Esophagus (tissue), 2 donors: ENCODE data around the gene TNFRSF6B. TPM values are rescaled to one million over a fixed set of nuclear protein-coding genes. Genes with fewer than 3 reads are reported as not detected.

Experiments
- H3K27ac ChIP-seq, 2 donors: one replicate each; pipeline ENCODE4 v1.5.1; 2013; ENCODE audit warnings: low read depth in 2 of 2, mild to moderate bottlenecking in 2 of 2, inconsistent platforms in 1 of 2, low read length in 1 of 2, moderate library complexity in 1 of 2
- H3K27me3 ChIP-seq, 2 donors: one replicate each; pipeline ENCODE4 v1.6.1; 2013; ENCODE audit warnings: low read length in 2 of 2, control low read depth in 1 of 2, mild to moderate bottlenecking in 1 of 2; ENCODE audit not compliant: insufficient read depth in 2 of 2, control insufficient read depth in 1 of 2
- H3K36me3 ChIP-seq, 2 donors: one replicate each; pipeline ENCODE4 v1.6.1; 2013; ENCODE audit warnings: low read length in 1 of 2; ENCODE audit not compliant: control insufficient read depth in 2 of 2, insufficient read depth in 2 of 2
- H3K4me1 ChIP-seq, 2 donors: one replicate each; pipeline ENCODE4 v1.6.1; 2013; ENCODE audit warnings: low read length in 1 of 2; ENCODE audit not compliant: control insufficient read depth in 2 of 2, insufficient read depth in 2 of 2
- H3K4me3 ChIP-seq, 2 donors: one replicate each; pipeline ENCODE4 v1.5.1; 2013; ENCODE audit warnings: low read length in 2 of 2, mild to moderate bottlenecking in 2 of 2, low read depth in 1 of 2, moderate library complexity in 1 of 2
- H3K9me3 ChIP-seq, 2 donors: one replicate each; pipeline ENCODE4 v1.6.1; 2013; ENCODE audit warnings: mild to moderate bottlenecking in 2 of 2, low read depth in 1 of 2, low read length in 1 of 2, moderate library complexity in 1 of 2; ENCODE audit not compliant: control insufficient read depth in 2 of 2, insufficient read depth in 1 of 2
- WGBS, 2 donors: extraction: QIAGEN DNeasy Blood & Tissue Kit; methylation state at CpG; one replicate each; pipeline ENCODE4 v1.1.7; 2013; 5-methylcytosine and 5-hydroxymethylcytosine counted together
- polyA plus RNA-seq, 2 donors: library from polyadenylated mRNA; stranded (reverse); fragments of 200-250 nt; gene quantifications; one replicate each; pipeline ENCODE4 v1.2.3, GENCODE V29; 2013
- donor health status: healthy with polysubstance abuse.
- donor health status: Bipolar disorder and iron deficiency.

The TNFRSF6B gene
- polyA plus RNA-seq, 2 donors: 2.6 to 15.2 TPM

- WGBS, 2 donors: 71 to 75% methylated on average over 14 of the region's 14 CpGs
- H3K9me3 ChIP-seq: no peaks in the 10 kb centered on the region
- no peak overlapping the region for H3K4me3 ChIP-seq
- peaks cover 6 to 22% of the 10 kb centered on the region in 2 donors for H3K36me3 ChIP-seq
- H3K27me3 ChIP-seq: no peaks in the 10 kb centered on the region
- no peak overlapping the region for H3K27ac ChIP-seq
- H3K4me1 ChIP-seq: peaks cover 4 to 18% of the 10 kb centered on the region in 2 donors
Observed at GRCh38 chr20:63701329-63702035, 5.0 kb downstream of the TNFRSF6B start.

- Histone ChIP-seq H3K27ac (no peak overlapping the region), H3K36me3 (peaks cover 6 to 22% of the 10 kb centered on the region in 2 donors), H3K4me1 (peaks cover 0 to 13% of the 10 kb centered on the region in 2 donors), H3K4me3 (no peak overlapping the region), H3K27me3 (no peaks in the 10 kb centered on the region), H3K9me3 (no peaks in the 10 kb centered on the region)
- WGBS, 2 donors: 85 to 91% methylated on average over 16 of the region's 16 CpGs
Observed at GRCh38 chr20:63702036-63702665, 5.7 kb downstream of the TNFRSF6B start.

GRCh38 chr20:63702751-63703470 lies 6.5 kb downstream of the TNFRSF6B start:
- Histone ChIP-seq H3K27me3 (no peaks in the 10 kb centered on the region), H3K27ac (no peak overlapping the region), H3K36me3 (peaks cover 6 to 22% of the 10 kb centered on the region in 2 donors), H3K4me3 (no peak overlapping the region), H3K9me3 (no peaks in the 10 kb centered on the region), H3K4me1 (peaks cover 0 to 6% of the 10 kb centered on the region in 2 donors)
- 71 to 72% methylated on average over 13 of the region's 13 CpGs for whole genome bisulfite sequencing, 2 donors

GRCh38 chr20:63703471-63703975 lies 7.1 kb downstream of the TNFRSF6B start:
- 79 to 89% methylated on average over 10 to 15 of the region's 15 CpGs for WGBS, 2 donors
- no peak overlapping the region for H3K27ac ChIP-seq

GRCh38 chr20:63703976-63704748 lies 7.7 kb downstream of the TNFRSF6B start:
- peaks cover 6 to 27% of the 10 kb centered on the region in 2 donors for H3K36me3 ChIP-seq
- 88 to 90% methylated on average over 11 of the region's 11 CpGs for WGBS, 2 donors

More at GRCh38 chr20:63703471-63703975, 7.1 kb downstream of the TNFRSF6B start:
- no peaks in the 10 kb centered on the region for H3K27me3 ChIP-seq
- peaks cover 0 to 8% of the 10 kb centered on the region in 2 donors for H3K4me1 ChIP-seq
- H3K9me3 ChIP-seq: no peaks in the 10 kb centered on the region
- H3K4me3 ChIP-seq: no peak overlapping the region
- peaks cover 6 to 22% of the 10 kb centered on the region in 2 donors for H3K36me3 ChIP-seq

GRCh38 chr20:63704749-63705117 lies 8.3 kb downstream of the TNFRSF6B start:
- Histone ChIP-seq H3K27ac (no peak overlapping the region), H3K27me3 (no peaks in the 10 kb centered on the region), H3K4me1 (peaks cover 0 to 12% of the 10 kb centered on the region in 2 donors), H3K4me3 (no peak overlapping the region), H3K9me3 (no peaks in the 10 kb centered on the region), H3K36me3 (peaks cover 6 to 30% of the 10 kb centered on the region in 2 donors)
- WGBS, 2 donors: 78 to 87% methylated on average over 6 of the region's 6 CpGs

More at GRCh38 chr20:63703976-63704748, 7.7 kb downstream of the TNFRSF6B start:
- Histone ChIP-seq H3K4me3 (no peak overlapping the region), H3K9me3 (no peaks in the 10 kb centered on the region), H3K27me3 (no peaks in the 10 kb centered on the region), H3K4me1 (peaks cover 0 to 14% of the 10 kb centered on the region in 2 donors), H3K27ac (no peak overlapping the region)

GRCh38 chr20:63705232-63706026 lies 9.0 kb downstream of the TNFRSF6B start:
- no peaks in the 10 kb centered on the region for H3K9me3 ChIP-seq
- H3K4me1 ChIP-seq: peaks cover 0 to 12% of the 10 kb centered on the region in 2 donors
- no peaks in the 10 kb centered on the region for H3K27me3 ChIP-seq
- H3K4me3 ChIP-seq: no peak overlapping the region
- H3K36me3 ChIP-seq: peaks cover 6 to 30% of the 10 kb centered on the region in 2 donors
- H3K27ac ChIP-seq: no peak overlapping the region
- WGBS, 2 donors: 87 to 90% methylated on average over 8 of the region's 8 CpGs

- peak overlapping the region in 1 of 2 donors; percentile 86 for H3K4me3 ChIP-seq
- 69 to 72% methylated on average over 12 of the region's 12 CpGs for WGBS, 2 donors
- H3K4me1 ChIP-seq: peaks cover 0 to 12% of the 10 kb centered on the region in 2 donors
- peaks cover 6 to 33% of the 10 kb centered on the region in 2 donors for H3K36me3 ChIP-seq
- no peaks in the 10 kb centered on the region for H3K9me3 ChIP-seq
- H3K27me3 ChIP-seq: no peaks in the 10 kb centered on the region
- peak overlapping the region in 1 of 2 donors; percentile 95 for H3K27ac ChIP-seq
Observed at GRCh38 chr20:63706027-63706695, 9.7 kb downstream of the TNFRSF6B start.
